HG02588 (cell line): ENCODE measurements around the gene WDR45B.

Experiments
- ATAC-seq: cut with Tn5 transposase; IDR thresholded peaks from one replicate; pipeline ENCODE4 v1.9.1; 2021; ENCODE audit warnings: mild to moderate bottlenecking, moderate library complexity; ENCODE audit not compliant: unreplicated experiment

The WDR45B gene

DNA sequence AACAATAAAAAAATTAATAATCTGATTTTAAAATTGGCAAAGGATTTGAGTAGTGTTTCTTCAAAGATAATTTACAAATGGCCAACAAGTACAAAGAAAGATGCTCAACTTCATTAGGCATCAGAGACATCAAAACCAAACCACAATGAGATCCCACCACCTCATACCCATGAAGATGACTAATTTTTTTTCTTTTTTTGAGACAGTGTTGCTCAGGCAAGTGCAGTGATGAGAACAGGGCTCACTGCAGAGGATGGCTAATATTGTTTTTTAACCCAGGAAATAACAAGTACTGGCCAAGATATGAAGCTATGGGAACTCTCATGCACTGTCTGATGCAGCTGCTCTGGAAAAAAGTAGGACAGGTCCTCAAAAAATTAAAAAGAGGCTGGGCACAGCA is 14.9 kb downstream of the WDR45B start:
- no peak for ATAC-seq

DNA sequence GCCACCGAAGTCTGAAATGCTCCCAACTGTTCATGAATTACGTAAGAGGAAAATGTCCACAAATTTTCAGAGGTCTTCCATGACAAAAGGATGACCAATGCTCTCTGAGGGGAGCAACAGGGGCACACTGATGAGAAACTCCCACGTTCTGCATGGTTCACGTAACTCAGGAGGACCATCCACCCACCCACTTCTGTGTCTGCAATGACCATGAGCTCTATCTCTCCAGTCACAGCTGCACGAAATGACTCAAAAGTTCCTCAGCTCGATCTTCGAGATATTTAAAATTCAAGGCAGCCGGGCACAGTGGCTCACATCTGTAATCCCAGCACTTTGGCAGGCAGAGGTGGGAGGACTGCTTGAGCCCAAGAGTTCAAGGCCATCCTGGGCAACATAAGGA is 15.8 kb downstream of the WDR45B start:
- ATAC-seq, result no peak

DNA sequence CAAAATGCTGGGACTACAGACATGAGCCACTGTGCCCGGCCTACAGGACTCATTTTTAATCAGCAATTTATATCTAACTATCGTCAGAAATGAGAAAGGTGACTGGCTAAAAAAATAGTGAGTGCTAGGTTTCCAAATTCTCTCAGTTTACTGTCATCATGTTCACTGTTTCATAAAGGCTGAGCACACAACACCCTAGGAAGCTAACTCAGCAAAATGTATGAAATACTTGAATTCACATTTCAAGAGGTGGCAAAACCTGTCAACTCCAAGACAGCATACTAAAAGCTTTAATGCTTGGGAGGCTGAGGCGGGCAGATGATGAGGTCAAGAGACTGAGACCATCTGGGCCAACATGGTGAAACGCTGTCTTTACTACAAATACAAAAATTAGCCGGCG is 16.7 kb downstream of the WDR45B start:
- no peak for ATAC-seq

DNA sequence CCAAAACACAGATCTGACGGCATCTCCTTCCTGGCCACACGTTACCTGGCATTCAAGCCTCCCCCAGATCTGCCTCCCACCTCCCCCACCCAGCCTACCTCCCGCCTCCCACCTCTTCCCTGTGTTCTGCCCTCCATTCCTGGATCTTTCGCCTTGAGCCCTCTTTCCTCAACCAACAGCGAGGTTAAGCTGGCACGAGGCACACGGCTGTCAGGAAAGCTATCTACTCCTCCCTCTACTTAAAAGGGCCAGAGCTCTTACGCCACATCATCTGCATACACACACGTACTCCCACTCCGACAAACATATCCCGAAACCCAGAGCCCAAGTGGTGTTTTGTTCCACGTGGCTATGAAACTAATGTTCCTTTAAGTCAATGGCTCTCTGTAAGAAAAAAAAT is 18.0 kb downstream of the WDR45B start:
- ATAC-seq, result no peak

DNA sequence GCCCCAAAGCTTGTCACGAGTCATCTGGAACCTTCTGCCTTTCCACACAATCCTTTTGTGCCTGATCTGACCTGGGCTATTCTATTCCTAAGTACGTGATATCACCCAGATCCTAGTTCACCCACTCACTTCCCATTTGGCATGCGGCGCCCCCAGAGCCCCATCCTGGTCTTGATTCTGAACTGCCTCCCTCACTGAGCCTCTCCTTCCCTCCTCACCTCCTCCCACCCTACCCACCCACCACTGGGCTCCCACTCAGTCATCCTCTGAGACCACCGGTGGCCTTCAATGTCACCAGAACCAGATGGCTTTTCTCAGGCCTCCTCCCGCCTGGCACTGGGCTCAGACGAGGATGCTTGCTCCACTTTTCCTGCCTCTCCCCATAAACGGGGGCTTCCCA is 18.5 kb downstream of the WDR45B start:
- no peak for ATAC-seq

DNA sequence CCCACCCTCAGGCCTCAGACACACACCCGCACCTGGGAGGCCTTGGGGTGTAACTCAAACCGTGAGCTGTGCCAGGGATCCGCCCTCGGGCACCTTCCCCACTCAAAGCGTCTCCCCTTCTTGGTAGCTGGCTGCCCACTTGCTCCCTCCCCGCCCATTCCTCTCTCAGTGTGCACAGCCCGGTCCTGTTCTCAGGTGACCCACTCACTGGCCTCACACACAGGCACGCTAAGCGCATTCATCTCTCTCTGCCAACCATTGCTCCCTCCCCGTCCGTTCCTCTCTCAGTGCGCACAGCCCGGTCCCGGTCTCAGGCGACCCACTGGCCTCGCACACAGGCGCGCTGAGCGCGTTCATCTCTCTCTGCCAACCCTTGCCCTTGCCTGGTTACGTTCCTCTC is 20.8 kb downstream of the WDR45B start:
- ATAC-seq, result no peak

DNA sequence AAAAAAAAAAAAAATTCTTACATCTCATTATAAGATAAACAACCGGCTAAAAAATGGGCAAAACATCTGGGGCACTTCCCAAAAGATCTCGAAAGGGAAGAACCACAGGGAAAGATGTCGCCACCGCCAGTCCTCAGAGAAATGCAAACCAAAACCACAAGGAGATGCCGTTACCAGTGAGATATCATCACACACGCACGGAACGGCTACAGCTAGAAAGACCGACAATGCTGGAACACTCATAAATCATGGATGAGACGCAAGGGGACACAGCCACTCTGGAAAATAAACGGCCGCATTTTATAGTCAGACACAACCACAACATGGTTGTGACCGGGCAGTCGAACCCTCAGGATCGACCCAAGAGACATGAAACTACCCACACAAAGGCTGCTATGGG is 24.5 kb downstream of the WDR45B start:
- ATAC-seq, result no peak

DNA sequence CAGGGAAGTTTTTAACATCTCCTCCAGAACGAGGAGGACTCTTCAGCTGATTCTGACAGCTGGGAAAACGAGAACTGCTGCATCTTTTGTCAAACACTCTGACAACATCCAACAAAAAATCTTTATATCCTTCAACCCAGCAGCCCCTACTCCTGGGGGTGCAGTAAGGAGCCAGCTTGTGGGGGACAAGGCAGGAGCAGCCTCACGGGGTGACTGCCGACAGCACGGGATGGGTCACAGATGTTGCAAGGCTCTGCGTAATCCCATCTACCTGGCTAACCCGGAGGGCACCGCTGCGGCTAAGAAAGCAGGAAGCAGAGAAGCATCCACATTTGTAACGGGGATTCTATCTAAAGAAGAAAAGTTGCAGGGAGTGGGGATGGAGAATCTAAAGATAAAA is 28.6 kb downstream of the WDR45B start:
- ATAC-seq, result no peak

DNA sequence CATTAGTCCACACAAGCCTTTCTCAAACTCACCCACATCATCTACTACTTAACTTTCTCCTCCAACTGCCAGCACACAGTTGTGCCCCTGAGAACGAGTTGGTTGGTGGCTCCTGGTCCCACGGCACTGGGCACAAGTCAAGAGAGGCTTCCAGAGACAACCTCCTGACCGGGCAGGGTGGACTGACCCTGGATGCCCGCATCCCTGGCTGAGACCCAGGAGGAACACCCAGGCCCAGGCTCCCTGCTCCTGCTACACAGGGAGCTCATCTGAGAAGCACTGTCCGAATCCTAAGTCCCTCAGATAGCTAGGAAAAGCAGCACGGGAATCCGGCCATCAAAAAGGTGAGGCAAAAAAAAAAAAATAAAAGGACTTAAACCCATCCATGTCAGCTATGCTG is 29.0 kb downstream of the WDR45B start:
- no peak for ATAC-seq

DNA sequence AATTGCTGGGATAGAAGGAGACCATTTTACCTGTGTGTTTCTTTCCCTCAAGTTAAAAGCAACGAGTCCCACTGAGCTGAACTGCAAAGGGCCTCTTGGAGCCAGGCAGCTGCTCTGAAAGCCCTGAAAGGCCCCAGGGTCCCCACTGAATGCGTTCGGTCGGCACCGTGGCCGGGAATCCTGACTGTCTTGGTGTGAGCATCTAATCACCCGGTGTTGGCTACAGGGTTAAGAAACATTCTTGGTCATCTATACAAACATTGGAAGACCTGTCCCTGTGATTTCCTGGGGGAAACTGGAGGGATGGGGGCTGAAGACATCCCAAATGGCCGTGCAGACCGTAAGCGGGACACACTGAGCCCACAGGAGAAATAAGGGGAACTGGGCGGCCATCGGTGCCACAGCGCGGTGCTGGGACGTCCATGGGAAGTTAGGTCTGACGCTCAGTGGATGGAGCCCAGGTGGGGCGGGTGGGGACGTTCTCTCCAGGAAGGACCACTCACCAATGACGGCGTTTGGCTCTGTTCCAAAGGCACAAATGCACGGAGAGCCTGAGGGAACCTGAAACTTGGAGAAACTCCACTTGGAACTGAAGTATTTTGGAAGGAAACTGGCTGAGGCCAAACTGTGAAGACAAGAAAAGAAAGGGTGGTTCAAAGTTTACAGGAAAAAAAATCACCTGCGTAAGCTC is 32.1 kb downstream of the WDR45B start:
- ATAC-seq, result no peak

DNA sequence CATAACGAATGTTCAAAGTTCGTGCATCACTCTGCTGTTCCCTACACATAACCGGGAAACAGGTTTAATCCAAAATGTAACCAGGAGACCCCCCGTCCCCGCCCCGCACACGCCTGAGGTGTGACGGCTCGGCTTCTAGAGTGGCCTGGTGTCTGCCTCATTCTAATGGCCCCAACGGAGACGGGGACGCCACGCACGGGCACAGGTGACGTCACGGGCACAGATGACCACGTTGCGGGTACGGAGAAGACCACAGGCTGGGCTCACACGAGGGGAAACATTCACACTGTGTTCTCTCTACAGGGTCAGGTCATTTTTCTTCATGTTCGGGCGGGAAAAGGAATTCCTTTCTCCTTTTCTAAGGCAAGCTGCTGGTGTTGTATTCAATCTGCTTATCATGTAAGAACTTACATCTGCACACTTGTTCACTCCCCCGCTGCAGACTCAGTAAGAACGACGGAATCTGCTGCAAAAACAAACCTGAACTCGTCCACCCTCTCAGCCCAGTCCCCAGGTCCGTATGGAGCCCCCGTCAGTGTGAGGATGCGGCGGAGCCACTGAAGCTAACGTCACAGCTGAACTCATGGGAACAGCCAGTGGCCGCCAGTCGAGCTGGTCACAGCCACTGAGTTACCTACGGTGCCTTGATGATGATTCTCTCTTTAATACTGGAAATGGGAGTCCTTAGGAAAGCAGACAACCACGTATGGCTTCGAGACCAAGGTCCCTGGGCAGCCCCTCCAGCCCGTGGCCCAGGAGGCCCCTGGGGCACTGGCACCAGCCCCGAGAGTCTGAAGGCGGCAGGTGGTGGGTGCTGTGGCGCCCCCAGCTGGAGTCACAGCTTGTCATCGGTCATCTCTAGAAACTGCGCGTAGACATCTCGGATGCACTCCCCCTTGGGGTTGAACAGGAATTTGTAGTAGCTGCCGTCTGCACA is 32.9 kb downstream of the WDR45B start:
- ATAC-seq, result no peak

DNA sequence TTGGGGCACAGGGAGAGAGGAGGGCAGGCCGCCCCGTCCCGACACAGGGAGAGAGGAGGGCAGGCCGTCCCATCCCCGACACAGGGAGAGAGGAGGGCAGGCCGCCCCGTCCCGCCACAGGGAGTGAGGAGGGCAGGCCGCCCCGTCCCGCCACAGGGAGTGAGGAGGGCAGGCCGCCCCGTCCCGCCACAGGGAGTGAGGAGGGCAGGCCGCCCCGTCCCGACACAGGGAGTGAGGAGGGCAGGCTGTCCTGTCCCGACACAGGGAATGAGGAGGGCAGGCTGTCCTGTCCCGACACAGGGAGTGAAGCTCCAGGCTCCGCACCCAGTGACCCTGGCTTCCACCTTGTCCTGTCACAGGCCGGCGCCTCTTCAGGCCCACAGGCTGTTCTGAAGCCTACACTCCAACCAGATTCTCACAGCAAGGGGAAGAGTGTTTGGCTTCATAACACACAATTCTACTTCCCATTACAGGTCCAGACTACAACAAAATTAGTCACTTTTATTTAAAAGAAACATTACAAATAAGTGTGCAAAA is 34.1 kb downstream of the WDR45B start:
- no peak for ATAC-seq

DNA sequence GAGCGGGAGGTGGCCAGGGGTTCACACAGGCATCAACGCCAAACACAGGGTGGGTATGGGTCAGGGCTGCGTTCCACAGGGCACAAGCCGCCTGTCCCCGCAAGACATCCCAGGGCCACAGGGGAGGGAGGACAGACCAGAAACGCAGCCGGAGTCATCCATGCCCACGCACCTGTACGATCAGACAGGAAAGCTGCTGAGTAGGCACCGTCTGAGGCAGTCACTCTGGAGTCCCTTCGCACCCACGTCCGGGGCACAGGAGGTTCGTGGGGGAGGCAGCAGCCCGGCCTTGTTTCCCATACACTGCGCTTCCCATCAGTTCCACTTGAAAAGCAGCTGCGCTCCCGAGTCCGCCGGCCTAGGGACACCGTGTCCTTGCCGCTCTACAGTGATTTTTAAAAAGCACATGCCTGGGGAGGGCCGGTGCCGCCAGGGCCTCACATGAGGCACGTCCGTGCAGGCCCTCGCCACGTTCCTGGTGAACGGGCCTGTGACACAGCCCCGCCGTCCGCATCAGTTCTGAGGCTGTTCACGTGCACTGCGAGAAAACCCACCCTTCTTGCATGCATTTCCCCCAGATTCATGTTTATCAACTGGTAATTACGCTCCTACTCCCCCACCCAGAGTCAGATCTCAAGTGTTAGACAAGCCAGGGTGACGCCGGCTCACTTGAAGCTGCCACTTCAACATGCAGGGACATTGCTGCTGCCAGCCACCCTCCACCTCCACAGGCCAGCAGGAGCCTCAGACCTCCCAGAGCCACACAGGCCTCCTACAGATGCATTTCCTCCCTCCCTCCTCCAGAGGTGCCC is 34.8 kb downstream of the WDR45B start:
- no peak for ATAC-seq

DNA sequence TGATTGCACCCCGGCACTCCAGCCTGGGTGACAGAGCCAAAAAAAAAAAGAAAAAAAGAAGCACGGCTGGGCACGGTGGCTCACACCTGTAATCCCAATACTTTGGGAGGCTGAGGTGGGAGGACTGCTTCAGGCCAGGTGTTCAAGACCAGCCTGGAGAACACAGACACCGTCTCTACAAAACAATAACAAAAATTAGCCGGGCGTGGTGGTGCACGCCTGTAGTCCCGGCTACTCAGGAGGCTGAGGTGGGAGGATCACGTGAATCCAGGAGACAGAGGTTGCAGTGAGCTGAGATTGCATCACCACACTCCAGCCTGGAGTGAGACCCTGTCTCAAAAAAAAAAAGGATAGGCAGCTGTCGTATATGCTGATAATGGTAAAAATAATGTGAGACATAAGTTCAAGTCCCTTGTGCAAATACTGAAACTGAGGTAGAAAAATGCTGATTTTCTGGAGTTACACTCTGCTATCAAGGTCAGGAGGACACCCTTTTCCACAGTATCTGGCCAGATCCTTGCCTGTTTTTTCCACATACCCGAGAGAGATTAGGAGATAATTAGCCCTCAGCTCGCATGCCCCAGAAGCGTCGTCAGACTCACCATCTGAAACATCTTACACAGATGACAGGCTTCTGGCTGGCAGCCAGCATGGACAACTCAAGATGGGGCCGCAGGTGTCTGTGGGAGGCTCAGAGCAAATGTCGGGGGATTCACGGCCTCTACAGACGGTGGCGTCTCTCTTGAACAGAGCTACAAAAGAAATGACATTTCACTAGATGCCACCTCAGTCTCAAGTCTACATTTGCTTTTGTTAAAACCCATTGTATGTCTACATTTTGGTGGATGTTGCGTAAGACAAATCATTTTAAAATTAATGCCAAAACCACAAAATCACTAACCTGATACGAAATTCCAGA is 36.8 kb downstream of the WDR45B start:
- ATAC-seq, result no peak

DNA sequence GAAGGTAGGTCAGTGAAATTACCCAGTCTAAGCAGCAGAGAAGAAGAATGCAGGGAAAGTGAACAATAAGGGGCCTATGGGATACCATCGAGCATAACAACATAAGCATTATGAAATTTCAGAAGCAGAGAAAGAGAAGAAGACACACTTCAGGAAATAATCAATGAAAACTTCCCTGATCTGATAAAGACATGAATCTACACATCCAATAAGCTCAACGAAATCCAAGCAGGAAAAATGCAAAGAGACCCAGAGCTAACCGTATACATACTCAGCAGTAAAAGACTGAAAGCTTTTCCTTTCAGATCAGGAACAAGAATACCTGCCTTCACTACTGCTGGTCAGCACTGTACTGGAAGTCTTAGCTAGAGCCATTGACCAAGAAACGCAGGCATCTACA is 38.6 kb downstream of the WDR45B start:
- no peak for ATAC-seq

DNA sequence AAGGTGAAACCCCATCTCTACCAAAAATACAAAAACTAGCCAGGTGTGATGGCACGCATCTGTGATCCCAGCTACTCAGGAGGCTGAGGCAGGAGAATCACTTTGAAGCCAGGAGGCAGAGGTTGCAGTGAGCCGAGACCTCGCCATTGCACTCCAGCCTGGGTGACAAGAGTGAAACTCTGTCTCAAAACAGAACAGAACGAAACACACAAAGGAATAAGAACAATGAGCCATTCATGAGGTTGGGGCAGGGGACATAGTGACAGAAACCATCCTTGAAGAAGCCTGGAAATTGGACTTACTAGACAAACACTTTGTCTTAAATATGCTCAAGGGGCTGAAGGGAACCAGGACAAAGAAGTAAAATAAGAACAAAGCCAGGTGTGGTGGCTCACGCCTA is 39.4 kb downstream of the WDR45B start:
- ATAC-seq, result no peak

DNA sequence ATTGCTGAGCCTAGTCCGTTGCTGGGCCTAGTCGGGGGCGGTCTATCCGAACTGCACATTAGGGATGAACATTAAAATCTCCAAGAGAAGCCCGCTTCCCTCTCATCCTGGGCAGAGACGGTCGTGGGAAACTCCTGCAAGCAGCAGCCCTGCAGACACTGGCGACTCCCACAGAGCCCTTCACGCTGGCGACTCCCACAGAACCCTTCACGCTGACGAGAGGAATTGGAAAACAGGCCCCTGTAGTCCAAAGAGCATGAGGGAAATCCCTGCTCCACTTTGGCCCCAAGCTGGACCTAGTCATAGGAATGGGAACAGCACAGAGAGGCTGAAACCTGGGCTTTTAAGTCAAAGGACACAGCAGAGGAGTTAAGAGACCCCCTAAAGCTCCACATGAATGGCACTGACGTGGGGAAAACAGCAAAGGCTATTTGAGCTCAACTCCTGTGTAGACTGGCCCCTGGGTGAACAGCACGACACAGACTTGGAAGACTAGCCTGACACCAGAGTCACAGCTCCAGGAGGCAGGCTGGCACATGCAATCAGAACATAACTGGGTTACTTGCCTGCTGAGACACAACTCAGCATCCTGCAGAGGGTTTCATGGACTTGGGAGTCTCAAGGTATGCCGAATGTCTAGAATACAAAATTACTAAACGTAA is 42.2 kb downstream of the WDR45B start:
- ATAC-seq, result no peak

DNA sequence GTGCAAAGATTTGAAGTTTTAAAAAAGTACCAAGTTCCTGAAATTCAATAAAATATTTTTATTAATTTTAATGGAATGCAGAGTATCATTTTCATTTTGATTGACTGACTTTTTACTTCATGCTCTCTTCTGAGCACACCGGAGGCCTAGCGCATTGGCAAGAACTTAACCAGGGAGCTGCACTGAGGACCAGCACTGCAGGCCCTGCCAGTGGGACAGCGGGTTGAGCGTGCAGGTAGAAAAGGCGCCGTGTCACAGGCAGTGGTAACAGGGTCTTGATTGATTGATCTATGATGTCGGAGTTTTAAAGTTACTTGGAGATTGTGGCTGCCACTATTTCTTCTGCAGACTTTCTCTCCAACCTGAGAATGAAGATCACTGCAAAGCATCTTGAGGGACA is 43.7 kb downstream of the WDR45B start:
- ATAC-seq, result no peak

DNA sequence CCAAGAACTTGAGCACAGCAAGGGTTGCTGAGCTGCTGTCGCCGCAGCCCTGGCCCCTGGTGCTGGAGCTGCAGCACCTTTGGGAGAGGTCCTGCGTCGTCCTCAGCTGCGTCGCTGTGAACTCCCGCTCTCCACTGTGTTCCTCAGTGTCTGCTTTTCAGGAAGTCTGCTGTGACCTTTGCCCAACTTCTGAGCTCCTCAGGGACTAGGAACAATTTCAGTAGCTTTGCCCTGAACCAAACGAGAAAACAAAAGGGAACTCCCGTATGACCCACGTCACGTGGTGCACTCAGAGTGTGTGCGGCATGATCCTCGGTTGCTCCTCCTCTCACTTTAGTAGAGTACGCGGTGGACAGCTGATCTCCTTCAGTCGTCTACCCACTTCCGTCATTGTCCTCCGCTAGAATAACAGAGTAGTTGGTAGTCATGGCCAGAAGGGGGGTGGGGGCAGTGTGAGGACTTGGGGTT is 44.2 kb downstream of the WDR45B start:
- no peak for ATAC-seq
